HFF-Myc (cell line): ENCODE data around the gene CAMTA1.

Source experiments
- DNase-seq: peaks from one replicate; pipeline ENCODE4 v3.0.0-alpha.2; 2011; ENCODE audit warnings: low read depth; ENCODE audit errors: extremely low read depth
- H3K4me3 ChIP-seq: replicated peaks from 2 replicates; pipeline ENCODE4 v1.5.1; 2011; ENCODE audit warnings: low read depth, mild to moderate bottlenecking, control low read depth, low read length
- TF ChIP-seq, protein P1 (sequence below): IDR thresholded peaks from 2 replicates; pipeline ENCODE4 v1.5.1; 2012; ENCODE audit warnings: mild to moderate bottlenecking, low read depth, low read length, control low read depth; ENCODE audit errors: missing control alignments

CAMTA1 gene

GRCh38 chr1:6858596-6858995 is 73.3 kb downstream of the CAMTA1 start:
- H3K4me3 ChIP-seq: no peak overlapping the region
- TF ChIP-seq, protein P1, sequence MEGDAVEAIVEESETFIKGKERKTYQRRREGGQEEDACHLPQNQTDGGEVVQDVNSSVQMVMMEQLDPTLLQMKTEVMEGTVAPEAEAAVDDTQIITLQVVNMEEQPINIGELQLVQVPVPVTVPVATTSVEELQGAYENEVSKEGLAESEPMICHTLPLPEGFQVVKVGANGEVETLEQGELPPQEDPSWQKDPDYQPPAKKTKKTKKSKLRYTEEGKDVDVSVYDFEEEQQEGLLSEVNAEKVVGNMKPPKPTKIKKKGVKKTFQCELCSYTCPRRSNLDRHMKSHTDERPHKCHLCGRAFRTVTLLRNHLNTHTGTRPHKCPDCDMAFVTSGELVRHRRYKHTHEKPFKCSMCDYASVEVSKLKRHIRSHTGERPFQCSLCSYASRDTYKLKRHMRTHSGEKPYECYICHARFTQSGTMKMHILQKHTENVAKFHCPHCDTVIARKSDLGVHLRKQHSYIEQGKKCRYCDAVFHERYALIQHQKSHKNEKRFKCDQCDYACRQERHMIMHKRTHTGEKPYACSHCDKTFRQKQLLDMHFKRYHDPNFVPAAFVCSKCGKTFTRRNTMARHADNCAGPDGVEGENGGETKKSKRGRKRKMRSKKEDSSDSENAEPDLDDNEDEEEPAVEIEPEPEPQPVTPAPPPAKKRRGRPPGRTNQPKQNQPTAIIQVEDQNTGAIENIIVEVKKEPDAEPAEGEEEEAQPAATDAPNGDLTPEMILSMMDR: no peak
- DNase-seq: no peak

- TF ChIP-seq, protein P1: no peak
- no peak overlapping the region for H3K4me3 ChIP-seq
- DNase-seq: peak; percentile 92
Observed at GRCh38 chr1:6859415-6860343, 74.4 kb downstream of the CAMTA1 start.

DNA sequence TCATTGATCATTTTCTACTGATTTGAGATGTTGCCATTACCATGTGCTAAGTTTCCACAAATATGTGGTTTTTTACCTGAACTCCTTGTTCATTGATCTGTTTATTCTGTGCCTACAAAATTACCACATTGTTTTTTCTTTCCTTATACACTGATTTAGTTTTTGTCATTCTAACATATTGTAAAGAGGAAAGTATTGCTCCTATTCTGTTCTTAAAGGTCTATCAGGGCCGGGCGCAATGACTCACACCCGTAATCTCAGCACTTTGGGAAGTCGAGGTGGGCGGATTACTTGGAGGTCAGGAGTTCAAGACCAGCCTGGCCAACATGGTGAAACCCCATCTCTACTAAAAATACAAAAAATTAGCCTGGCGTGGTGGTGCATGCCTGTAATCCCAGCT is 75.1 kb downstream of the CAMTA1 start:
- no peak overlapping the region for H3K4me3 ChIP-seq
- peak; percentile 10 for DNase-seq
- TF ChIP-seq, protein P1: no peak

- H3K4me3 ChIP-seq: no peak overlapping the region
- DNase-seq: no peak
- TF ChIP-seq, protein P1: no peak
Observed at GRCh38 chr1:6861075-6861724, 75.9 kb downstream of the CAMTA1 start.

DNA sequence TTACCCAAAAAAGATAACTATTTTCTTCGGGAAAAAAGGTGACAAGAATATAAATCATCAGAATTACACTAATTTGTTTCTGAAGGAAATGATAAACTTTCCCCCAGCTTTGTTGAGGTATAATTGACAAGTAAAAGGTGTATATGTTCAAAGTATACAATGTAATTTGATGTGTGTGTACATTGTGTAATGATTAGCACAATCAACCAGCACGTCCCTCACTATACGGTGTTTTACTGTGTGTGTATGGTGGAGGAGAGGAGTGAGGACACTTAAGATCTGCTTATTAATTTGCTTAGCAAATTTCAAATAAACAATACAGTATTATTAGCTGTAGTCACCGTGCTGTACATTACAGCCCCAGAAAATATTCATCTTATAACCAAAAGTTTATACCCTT is 77.7 kb downstream of the CAMTA1 start:
- TF ChIP-seq, protein P1: no peak
- DNase-seq: no peak
- H3K4me3 ChIP-seq: no peak overlapping the region

GRCh38 chr1:6864166-6864565 is 78.9 kb downstream of the CAMTA1 start:
- H3K4me3 ChIP-seq: no peak overlapping the region
- TF ChIP-seq, protein P1: no peak
- no peak for DNase-seq
